Measurements from ENCODE around the gene SARDH. TPM values are rescaled to one million over a fixed set of nuclear protein-coding genes. Genes with fewer than 3 reads are reported as not detected.

The SARDH gene
- total and polyA plus RNA-seq, 2 of the 13 experiments (the other 11 are each of a cell fraction or from before 2014, with no cell fraction given) = 11.6 to 34.9 TPM

DNA sequence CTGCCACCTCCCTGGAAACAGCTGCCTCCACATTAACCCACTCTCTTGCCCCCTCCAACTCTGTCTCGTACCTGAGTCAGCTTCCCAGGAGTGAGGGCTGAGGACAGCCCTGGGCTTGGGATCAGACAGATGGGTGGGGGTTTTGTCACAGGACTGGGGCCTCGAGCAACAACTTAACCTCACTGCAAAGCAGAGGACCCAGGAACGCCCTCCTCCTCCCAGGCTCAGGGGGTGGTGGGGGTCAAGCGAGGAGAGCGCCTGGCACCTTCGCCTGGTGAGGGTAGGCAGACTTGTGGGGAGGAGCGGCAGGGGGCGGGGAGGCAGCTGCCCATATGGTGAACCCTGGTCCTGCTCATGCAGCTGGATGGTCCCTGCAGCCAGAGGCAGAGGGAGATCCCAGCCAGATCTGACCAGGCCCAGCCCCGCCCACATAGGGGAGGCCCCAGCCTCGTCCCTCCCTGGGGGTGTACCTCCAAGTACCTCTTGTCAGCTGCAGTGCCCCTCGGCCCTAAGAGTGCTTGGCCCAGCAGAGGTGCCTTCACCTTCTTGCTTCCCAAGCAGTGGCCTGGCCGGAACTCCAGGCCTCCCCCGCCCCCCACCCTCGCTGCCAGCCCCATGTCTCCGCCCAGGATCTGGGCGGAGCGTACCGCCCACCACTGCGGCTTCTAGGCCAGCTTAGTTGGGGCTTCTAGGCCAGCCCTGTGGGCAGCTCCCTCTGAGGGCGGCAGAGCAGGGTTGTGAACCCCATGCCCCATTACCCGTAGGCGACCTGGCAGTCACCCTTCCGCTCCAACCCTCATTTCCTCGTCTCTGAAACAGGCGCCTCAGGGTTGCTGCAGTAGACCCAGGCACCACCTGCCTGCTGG lies at the start of gene SARDH (continued):
- TF ChIP-seq ZNF460 (CRISPR knock-in tag; IDR thresholded peaks at IDR 0.05; ENCODE audit: borderline replicate concordance) (no peak), ZNF326 (CRISPR knock-in tag; IDR thresholded peaks at IDR 0.05; ENCODE audit: borderline replicate concordance) (no peak), HNRNPLL (IDR thresholded peaks at IDR 0.05; ENCODE audit: low read depth, low read length, poor library complexity, severe bottlenecking) (peak; percentile 63), THAP11 (CRISPR knock-in tag; IDR thresholded peaks at IDR 0.05) (peak; percentile 51; the same call in 1 of the 2 replicates), YEATS2 (CRISPR knock-in tag; IDR thresholded peaks at IDR 0.05; ENCODE audit: borderline replicate concordance) (peak; percentile 51; the same call in 1 of the 2 replicates), RBAK (CRISPR knock-in tag; IDR thresholded peaks at IDR 0.05) (no peak), KLF11 (CRISPR knock-in tag; IDR thresholded peaks at IDR 0.05) (no peak), NFE2L2 (IDR thresholded peaks at IDR 0.05; ENCODE audit: low read length) (no peak), ELF1 (CRISPR knock-in tag; IDR thresholded peaks at IDR 0.05) (peak; percentile 22; the same call in 1 of the 2 replicates), MED8 (CRISPR knock-in tag; IDR thresholded peaks at IDR 0.05; ENCODE audit: insufficient replicate concordance) (peak; percentile 71), RARA (CRISPR knock-in tag; IDR thresholded peaks at IDR 0.05) (peak; percentile 49), ZNF335 (CRISPR knock-in tag; IDR thresholded peaks at IDR 0.05) (0 out of 2 replicates have a peak, but pooled peaks have one; percentile 27), KLF16 (CRISPR knock-in tag; IDR thresholded peaks at IDR 0.05) (peak in 1 of 2 experiments; percentile 68; a peak in 2 of 4 replicates), ZFYVE20 (CRISPR knock-in tag; IDR thresholded peaks at IDR 0.05; ENCODE audit: borderline replicate concordance, low read depth) (no peak), ZNF629 (CRISPR knock-in tag; conservative IDR thresholded peaks at IDR 0.05) (no peak)
- TF ChIP-seq, protein P1, sequence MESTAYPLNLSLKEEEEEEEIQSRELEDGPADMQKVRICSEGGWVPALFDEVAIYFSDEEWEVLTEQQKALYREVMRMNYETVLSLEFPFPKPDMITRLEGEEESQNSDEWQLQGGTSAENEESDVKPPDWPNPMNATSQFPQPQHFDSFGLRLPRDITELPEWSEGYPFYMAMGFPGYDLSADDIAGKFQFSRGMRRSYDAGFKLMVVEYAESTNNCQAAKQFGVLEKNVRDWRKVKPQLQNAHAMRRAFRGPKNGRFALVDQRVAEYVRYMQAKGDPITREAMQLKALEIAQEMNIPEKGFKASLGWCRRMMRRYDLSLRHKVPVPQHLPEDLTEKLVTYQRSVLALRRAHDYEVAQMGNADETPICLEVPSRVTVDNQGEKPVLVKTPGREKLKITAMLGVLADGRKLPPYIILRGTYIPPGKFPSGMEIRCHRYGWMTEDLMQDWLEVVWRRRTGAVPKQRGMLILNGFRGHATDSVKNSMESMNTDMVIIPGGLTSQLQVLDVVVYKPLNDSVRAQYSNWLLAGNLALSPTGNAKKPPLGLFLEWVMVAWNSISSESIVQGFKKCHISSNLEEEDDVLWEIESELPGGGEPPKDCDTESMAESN (CRISPR knock-in tag; conservative IDR thresholded peaks at IDR 0.05) = 0 out of 2 replicates have a peak, but pooled peaks have one; percentile 13
- TF ChIP-seq, protein P2, sequence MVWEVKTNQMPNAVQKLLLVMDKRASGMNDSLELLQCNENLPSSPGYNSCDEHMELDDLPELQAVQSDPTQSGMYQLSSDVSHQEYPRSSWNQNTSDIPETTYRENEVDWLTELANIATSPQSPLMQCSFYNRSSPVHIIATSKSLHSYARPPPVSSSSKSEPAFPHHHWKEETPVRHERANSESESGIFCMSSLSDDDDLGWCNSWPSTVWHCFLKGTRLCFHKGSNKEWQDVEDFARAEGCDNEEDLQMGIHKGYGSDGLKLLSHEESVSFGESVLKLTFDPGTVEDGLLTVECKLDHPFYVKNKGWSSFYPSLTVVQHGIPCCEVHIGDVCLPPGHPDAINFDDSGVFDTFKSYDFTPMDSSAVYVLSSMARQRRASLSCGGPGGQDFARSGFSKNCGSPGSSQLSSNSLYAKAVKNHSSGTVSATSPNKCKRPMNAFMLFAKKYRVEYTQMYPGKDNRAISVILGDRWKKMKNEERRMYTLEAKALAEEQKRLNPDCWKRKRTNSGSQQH (CRISPR knock-in tag; IDR thresholded peaks at IDR 0.05; ENCODE audit: low read depth) = no peak
- TF ChIP-seq, protein P3, sequence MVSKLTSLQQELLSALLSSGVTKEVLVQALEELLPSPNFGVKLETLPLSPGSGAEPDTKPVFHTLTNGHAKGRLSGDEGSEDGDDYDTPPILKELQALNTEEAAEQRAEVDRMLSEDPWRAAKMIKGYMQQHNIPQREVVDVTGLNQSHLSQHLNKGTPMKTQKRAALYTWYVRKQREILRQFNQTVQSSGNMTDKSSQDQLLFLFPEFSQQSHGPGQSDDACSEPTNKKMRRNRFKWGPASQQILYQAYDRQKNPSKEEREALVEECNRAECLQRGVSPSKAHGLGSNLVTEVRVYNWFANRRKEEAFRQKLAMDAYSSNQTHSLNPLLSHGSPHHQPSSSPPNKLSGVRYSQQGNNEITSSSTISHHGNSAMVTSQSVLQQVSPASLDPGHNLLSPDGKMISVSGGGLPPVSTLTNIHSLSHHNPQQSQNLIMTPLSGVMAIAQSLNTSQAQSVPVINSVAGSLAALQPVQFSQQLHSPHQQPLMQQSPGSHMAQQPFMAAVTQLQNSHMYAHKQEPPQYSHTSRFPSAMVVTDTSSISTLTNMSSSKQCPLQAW (CRISPR knock-in tag; IDR thresholded peaks at IDR 0.05) = peak; percentile 71; the same call in 1 of the 2 replicates
- TF ChIP-seq, protein P4, sequence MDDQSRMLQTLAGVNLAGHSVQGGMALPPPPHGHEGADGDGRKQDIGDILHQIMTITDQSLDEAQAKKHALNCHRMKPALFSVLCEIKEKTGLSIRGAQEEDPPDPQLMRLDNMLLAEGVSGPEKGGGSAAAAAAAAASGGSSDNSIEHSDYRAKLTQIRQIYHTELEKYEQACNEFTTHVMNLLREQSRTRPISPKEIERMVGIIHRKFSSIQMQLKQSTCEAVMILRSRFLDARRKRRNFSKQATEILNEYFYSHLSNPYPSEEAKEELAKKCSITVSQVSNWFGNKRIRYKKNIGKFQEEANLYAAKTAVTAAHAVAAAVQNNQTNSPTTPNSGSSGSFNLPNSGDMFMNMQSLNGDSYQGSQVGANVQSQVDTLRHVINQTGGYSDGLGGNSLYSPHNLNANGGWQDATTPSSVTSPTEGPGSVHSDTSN (CRISPR knock-in tag; IDR thresholded peaks at IDR 0.05; ENCODE audit: borderline replicate concordance) = no peak
